MM.1S (cell line): ENCODE measurements around the gene CYP19A1.
"Not testable (repeated sequence)": the region's sequence is repeated elsewhere in the genome, so short reads cannot be mapped to it uniquely, and the experiment has no call there.

ENCODE experiments used
- DNase-seq: peaks from one replicate; pipeline ENCODE4 v3.0.0-alpha.2; 2015
- H2AFZ ChIP-seq: fragments of 300-600 bp; sonication (generic); 2 replicates; pipeline ENCODE4 v1.6.0; 2016; ENCODE audit warnings: antibody characterized with exemption, low read length
- H3F3A ChIP-seq: fragments of 300-600 bp; sonication (generic); 2 replicates; pipeline ENCODE4 v1.6.1; 2016; ENCODE audit warnings: mild to moderate bottlenecking, antibody characterized with exemption, low read length, moderate library complexity, mixed read lengths; ENCODE audit not compliant: insufficient read depth
- H3K27ac ChIP-seq: fragments of 300-600 bp; sonication (generic); 2 replicates; pipeline ENCODE4 v1.5.1; 2016; ENCODE audit warnings: mild to moderate bottlenecking, low read length
- H3K27me3 ChIP-seq: fragments of 300-600 bp; sonication (generic); replicated peaks from 2 replicates; pipeline ENCODE4 v1.6.0; 2016; ENCODE audit warnings: low read length; ENCODE audit not compliant: insufficient read depth
- H3K36me3 ChIP-seq: fragments of 300-600 bp; sonication (generic); replicated peaks from 2 replicates; pipeline ENCODE4 v1.6.1; 2016; ENCODE audit warnings: mild to moderate bottlenecking, low read length, mixed read lengths; ENCODE audit not compliant: insufficient read depth
- H3K4me1 ChIP-seq: fragments of 300-600 bp; sonication (generic); 2 replicates; pipeline ENCODE4 v1.6.1; 2016; ENCODE audit warnings: low read length, mixed read lengths
- H3K4me2 ChIP-seq: fragments of 300-600 bp; sonication (generic); 2 replicates; pipeline ENCODE4 v1.6.0; 2016; ENCODE audit warnings: low read depth, low read length
- H3K4me3 ChIP-seq: fragments of 300-600 bp; sonication (generic); 2 replicates; pipeline ENCODE4 v1.5.1; 2016; ENCODE audit warnings: low read length, mixed read lengths
- H3K79me2 ChIP-seq: fragments of 300-600 bp; sonication (generic); 2 replicates; pipeline ENCODE4 v1.6.1; 2016; ENCODE audit warnings: mixed run types, low read length, mixed read lengths
- H3K9ac ChIP-seq: fragments of 300-600 bp; sonication (generic); 2 replicates; pipeline ENCODE4 v1.6.1; 2016; ENCODE audit warnings: low read length, mixed read lengths
- H3K9me2 ChIP-seq: fragments of 300-600 bp; sonication (generic); replicated peaks from 2 replicates; pipeline ENCODE4 v1.6.1; 2016; ENCODE audit warnings: mild to moderate bottlenecking, low read length, mixed read lengths; ENCODE audit not compliant: insufficient read depth
- H3K9me3 ChIP-seq: fragments of 300-600 bp; sonication (generic); replicated peaks from 2 replicates; pipeline ENCODE4 v1.6.1; 2016; ENCODE audit warnings: mild to moderate bottlenecking, low read length, mixed read lengths; ENCODE audit not compliant: insufficient read depth
- H4K20me1 ChIP-seq: fragments of 300-600 bp; sonication (generic); 2 replicates; pipeline ENCODE4 v1.6.1; 2016; ENCODE audit warnings: mild to moderate bottlenecking, low read length, moderate library complexity, mixed read lengths; ENCODE audit not compliant: insufficient read depth
- CTCF ChIP-seq: fragments of 300-600 bp; sonication (generic); IDR thresholded peaks from 2 replicates; pipeline ENCODE4 v1.5.1; 2016; ENCODE audit warnings: antibody characterized with exemption, low read length, mixed read lengths
- EZH2 ChIP-seq: fragments of 300-600 bp; sonication (generic); optimal IDR thresholded peaks from 2 replicates; pipeline ENCODE3; 2017; ENCODE audit warnings: low read depth, mild to moderate bottlenecking, antibody characterized with exemption, low read length, mixed read lengths
- EZH2phosphoT487 ChIP-seq: fragments of 300-600 bp; sonication (generic); IDR thresholded peaks from 2 replicates; pipeline ENCODE4 v1.6.1; 2018; ENCODE audit warnings: antibody characterized with exemption, low read length

CYP19A1 gene

GRCh38 chr15:51285399-51285798, 53.0 kb downstream of the CYP19A1 start:
- Histone ChIP-seq H3K4me3 (no peak overlapping the region), H3K9ac (no peak overlapping the region), H4K20me1 (no peaks in the 10 kb centered on the region), H2AFZ (no peak overlapping the region), H3K27ac (no peak overlapping the region), H3K79me2 (no peaks in the 10 kb centered on the region), H3K4me1 (peaks cover 16% of the 10 kb centered on the region), H3K36me3 (no peaks in the 10 kb centered on the region), H3F3A (peaks cover 13% of the 10 kb centered on the region; the same call in 1 of the 2 replicates), H3K9me2 (no peaks in the 10 kb centered on the region), H3K9me3 (no peaks in the 10 kb centered on the region), H3K4me2 (no peak overlapping the region), H3K27me3 (no peaks in the 10 kb centered on the region)
- no peak for DNase-seq
- TF ChIP-seq CTCF (no peak), EZH2phosphoT487 (no peak), EZH2 (no peak)

- no peaks in the 10 kb centered on the region for H3K9me3 ChIP-seq
- no peak overlapping the region for H2AFZ ChIP-seq
- no peaks in the 10 kb centered on the region for H3K9me2 ChIP-seq
- H3K4me3 ChIP-seq = no peak overlapping the region
- peaks cover 16% of the 10 kb centered on the region for H3K4me1 ChIP-seq
- H3K9ac ChIP-seq = no peak overlapping the region
- H3K27ac ChIP-seq = no peak overlapping the region
- H3K36me3 ChIP-seq = no peaks in the 10 kb centered on the region
- H3K4me2 ChIP-seq = no peak overlapping the region
- H3F3A ChIP-seq = peaks cover 13% of the 10 kb centered on the region; the same call in 1 of the 2 replicates
- DNase-seq = no peak
- TF ChIP-seq EZH2 = no peak
- TF ChIP-seq EZH2phosphoT487 = no peak
- TF ChIP-seq CTCF = no peak
- H3K27me3 ChIP-seq = no peaks in the 10 kb centered on the region
- H3K79me2 ChIP-seq = no peaks in the 10 kb centered on the region
- no peaks in the 10 kb centered on the region for H4K20me1 ChIP-seq
These were observed 53.5 kb downstream of the CYP19A1 start for GRCh38 chr15:51284871-51285270.

GRCh38 chr15:51283026-51283425, 55.4 kb downstream of the CYP19A1 start:
- no peaks in the 10 kb centered on the region for H3K27me3 ChIP-seq
- H3K79me2 ChIP-seq = no peaks in the 10 kb centered on the region
- peak overlapping the region; percentile 61 for H3K4me3 ChIP-seq
- TF ChIP-seq EZH2phosphoT487 (no peak), CTCF (peak; percentile 52), EZH2 (no peak)
- H2AFZ ChIP-seq = 0 out of 2 replicates have a peak overlapping the region, but pooled peaks have one; percentile 28
- peak overlapping the region; percentile 93 for H3K4me2 ChIP-seq
- no peaks in the 10 kb centered on the region for H3K36me3 ChIP-seq
- H3K9me2 ChIP-seq = no peaks in the 10 kb centered on the region
- peaks cover 13% of the 10 kb centered on the region; the same call in 1 of the 2 replicates for H3F3A ChIP-seq
- H3K9ac ChIP-seq = peak overlapping the region; percentile 10; the same call in 1 of the 2 replicates
- no peaks in the 10 kb centered on the region for H4K20me1 ChIP-seq
- DNase-seq = peak; percentile 69
- H3K27ac ChIP-seq = peak overlapping the region; percentile 18; the same call in 1 of the 2 replicates
- peaks cover 16% of the 10 kb centered on the region for H3K4me1 ChIP-seq
- H3K9me3 ChIP-seq = no peaks in the 10 kb centered on the region

GRCh38 chr15:51282241-51282640, 56.2 kb downstream of the CYP19A1 start:
- Histone ChIP-seq H3K4me2 (peak overlapping the region; percentile 93), H3K4me1 (peaks cover 16% of the 10 kb centered on the region), H3K4me3 (peak overlapping the region; percentile 61), H3K9ac (peak overlapping the region; percentile 10; the same call in 1 of the 2 replicates), H3K27ac (peak overlapping the region; percentile 18; the same call in 1 of the 2 replicates), H2AFZ (peak overlapping the region; percentile 28; the same call in 1 of the 2 replicates), H3F3A (peaks cover 13% of the 10 kb centered on the region; the same call in 1 of the 2 replicates)
- peak; percentile 72 for DNase-seq
- H3K36me3 ChIP-seq, H3K9me2 ChIP-seq, H3K79me2 ChIP-seq, H3K27me3 ChIP-seq, H3K9me3 ChIP-seq, H4K20me1 ChIP-seq: not testable (repeated sequence)
